HEK293 (cell line): ENCODE measurements around the gene OVOL3.

Experiments
- AEBP2 ChIP-seq: fragments of 450-650 bp; formaldehyde crosslinking; IDR thresholded peaks from 2 replicates; pipeline ENCODE4 v1.5.1; 2016; ENCODE audit warnings: missing biosample characterization, missing genetic modification characterization, borderline replicate concordance
- FEZF1 ChIP-seq: fragments of 450-650 bp; formaldehyde crosslinking; IDR thresholded peaks from 2 replicates; pipeline ENCODE4 v1.5.1; 2016; ENCODE audit warnings: missing biosample characterization, missing genetic modification characterization
- KLF7 ChIP-seq: fragments of 450-650 bp; formaldehyde crosslinking; IDR thresholded peaks from 2 replicates; pipeline ENCODE4 v1.5.1; 2016; ENCODE audit warnings: missing biosample characterization, missing genetic modification characterization, borderline replicate concordance
- OSR2 ChIP-seq: fragments of 450-650 bp; formaldehyde crosslinking; IDR thresholded peaks from 2 replicates; pipeline ENCODE4 v1.5.1; 2016; ENCODE audit warnings: missing biosample characterization, missing genetic modification characterization
- OVOL3 ChIP-seq: fragments of 450-650 bp; formaldehyde crosslinking; IDR thresholded peaks from 2 replicates; pipeline ENCODE4 v1.5.1; 2016; ENCODE audit warnings: missing biosample characterization, missing genetic modification characterization
- ZBTB17 ChIP-seq: fragments of 450-650 bp; formaldehyde crosslinking; IDR thresholded peaks from 2 replicates; pipeline ENCODE4 v1.5.1; 2016; ENCODE audit warnings: missing biosample characterization, missing genetic modification characterization
- ZIC2 ChIP-seq: fragments of 450-650 bp; formaldehyde crosslinking; IDR thresholded peaks from 2 replicates; pipeline ENCODE4 v1.5.1; 2016; ENCODE audit warnings: missing biosample characterization, missing genetic modification characterization
- ZNF112 ChIP-seq: fragments of 450-650 bp; formaldehyde crosslinking; IDR thresholded peaks from 2 replicates; pipeline ENCODE4 v1.5.0; 2017; ENCODE audit warnings: missing biosample characterization, missing genetic modification characterization
- ZNF169 ChIP-seq: fragments of 450-650 bp; formaldehyde crosslinking; IDR thresholded peaks from 2 replicates; pipeline ENCODE4 v1.5.1; 2016; ENCODE audit warnings: missing biosample characterization, missing genetic modification characterization
- ZNF202 ChIP-seq: fragments of 450-650 bp; formaldehyde crosslinking; IDR thresholded peaks from 2 replicates; pipeline ENCODE4 v1.5.1; 2016; ENCODE audit warnings: missing biosample characterization, missing genetic modification characterization, borderline replicate concordance
- ZNF223 ChIP-seq: fragments of 450-650 bp; formaldehyde crosslinking; IDR thresholded peaks from 2 replicates; pipeline ENCODE4 v1.5.1; 2016; ENCODE audit warnings: missing biosample characterization, missing genetic modification characterization
- ZNF302 ChIP-seq: fragments of 450-650 bp; formaldehyde crosslinking; IDR thresholded peaks from 2 replicates; pipeline ENCODE4 v1.5.1; 2016; ENCODE audit warnings: missing biosample characterization, missing genetic modification characterization, low read depth
- ZNF311 ChIP-seq: fragments of 450-650 bp; formaldehyde crosslinking; IDR thresholded peaks from 2 replicates; pipeline ENCODE4 v1.5.1; 2017; ENCODE audit warnings: missing biosample characterization, missing genetic modification characterization, borderline replicate concordance
- ZNF324 ChIP-seq: fragments of 450-650 bp; formaldehyde crosslinking; IDR thresholded peaks from 2 replicates; pipeline ENCODE4 v1.5.1; 2016; ENCODE audit warnings: missing biosample characterization, missing genetic modification characterization
- ZNF416 ChIP-seq: fragments of 450-650 bp; formaldehyde crosslinking; IDR thresholded peaks from 2 replicates; pipeline ENCODE4 v1.5.1; 2016; ENCODE audit warnings: missing biosample characterization, missing genetic modification characterization
- ZNF426 ChIP-seq: fragments of 450-650 bp; formaldehyde crosslinking; IDR thresholded peaks from 2 replicates; pipeline ENCODE4 v1.5.1; 2017; ENCODE audit warnings: missing biosample characterization, missing genetic modification characterization, mild to moderate bottlenecking, inconsistent platforms, moderate library complexity
- ZNF501 ChIP-seq: fragments of 450-650 bp; formaldehyde crosslinking; IDR thresholded peaks from 2 replicates; pipeline ENCODE4 v1.5.1; 2016; ENCODE audit warnings: missing biosample characterization, missing genetic modification characterization
- ZNF518A ChIP-seq: fragments of 450-650 bp; formaldehyde crosslinking; conservative IDR thresholded peaks from 2 replicates; pipeline ENCODE4 v1.5.1; 2016; ENCODE audit warnings: low read depth, missing biosample characterization, missing genetic modification characterization
- ZNF548 ChIP-seq: fragments of 450-650 bp; formaldehyde crosslinking; IDR thresholded peaks from 2 replicates; pipeline ENCODE4 v1.5.1; 2016; ENCODE audit warnings: missing biosample characterization, missing genetic modification characterization
- ZNF623 ChIP-seq: fragments of 450-650 bp; formaldehyde crosslinking; IDR thresholded peaks from 2 replicates; pipeline ENCODE4 v1.5.1; 2016; ENCODE audit warnings: missing biosample characterization, missing genetic modification characterization
- ZNF707 ChIP-seq: fragments of 450-650 bp; formaldehyde crosslinking; IDR thresholded peaks from 2 replicates; pipeline ENCODE4 v1.5.1; 2016; ENCODE audit warnings: missing biosample characterization, missing genetic modification characterization
- ZNF791 ChIP-seq: fragments of 450-650 bp; formaldehyde crosslinking; IDR thresholded peaks from 2 replicates; pipeline ENCODE4 v1.5.1; 2016; ENCODE audit warnings: missing biosample characterization, missing genetic modification characterization
- TF ChIP-seq, protein P1 (sequence below): fragments of 450-650 bp; formaldehyde crosslinking; IDR thresholded peaks from 2 replicates; pipeline ENCODE4 v1.5.1; 2017; ENCODE audit warnings: missing biosample characterization, missing genetic modification characterization
- TF ChIP-seq, protein P2 (sequence below): fragments of 450-650 bp; formaldehyde crosslinking; IDR thresholded peaks from 2 replicates; pipeline ENCODE4 v1.5.1; 2016; ENCODE audit warnings: missing biosample characterization, missing genetic modification characterization
- TF ChIP-seq, protein P3 (sequence below): fragments of 450-650 bp; formaldehyde crosslinking; IDR thresholded peaks from 2 replicates; pipeline ENCODE4 v1.5.1; 2016; ENCODE audit warnings: missing biosample characterization, missing genetic modification characterization
- TF ChIP-seq, protein P4 (sequence below): fragments of 450-650 bp; formaldehyde crosslinking; IDR thresholded peaks from 2 replicates; pipeline ENCODE4 v1.5.1; 2016; ENCODE audit warnings: missing biosample characterization, missing genetic modification characterization

Gene OVOL3

GRCh38 chr19:36113894-36114720 is 3.2 kb downstream of the OVOL3 start (continued):
- TF ChIP-seq ZNF518A, result no peak
- TF ChIP-seq ZNF169 (tag by site-specific recombination), result peak; percentile 58; the same call in 1 of the 2 replicates
- TF ChIP-seq ZIC2, result peak; percentile 34; the same call in 1 of the 2 replicates
- TF ChIP-seq ZNF623 (tag by site-specific recombination), result no peak; the same call in 1 of the 2 replicates
- TF ChIP-seq OSR2, result no peak
- no peak; the same call in 1 of the 2 replicates for TF ChIP-seq AEBP2 (tag by site-specific recombination)
- TF ChIP-seq ZNF202 (tag by site-specific recombination), result no peak
- TF ChIP-seq ZNF707, result no peak
- TF ChIP-seq ZNF791, result 0 out of 2 replicates have a peak, but pooled peaks have one; percentile 39
- TF ChIP-seq ZNF416 (tag by site-specific recombination), result no peak
- TF ChIP-seq, protein P1, sequence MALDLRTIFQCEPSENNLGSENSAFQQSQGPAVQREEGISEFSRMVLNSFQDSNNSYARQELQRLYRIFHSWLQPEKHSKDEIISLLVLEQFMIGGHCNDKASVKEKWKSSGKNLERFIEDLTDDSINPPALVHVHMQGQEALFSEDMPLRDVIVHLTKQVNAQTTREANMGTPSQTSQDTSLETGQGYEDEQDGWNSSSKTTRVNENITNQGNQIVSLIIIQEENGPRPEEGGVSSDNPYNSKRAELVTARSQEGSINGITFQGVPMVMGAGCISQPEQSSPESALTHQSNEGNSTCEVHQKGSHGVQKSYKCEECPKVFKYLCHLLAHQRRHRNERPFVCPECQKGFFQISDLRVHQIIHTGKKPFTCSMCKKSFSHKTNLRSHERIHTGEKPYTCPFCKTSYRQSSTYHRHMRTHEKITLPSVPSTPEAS (tag by site-specific recombination), result no peak
- no peak for TF ChIP-seq ZNF302
- TF ChIP-seq ZNF501 (tag by site-specific recombination), result no peak
- TF ChIP-seq ZNF426 (tag by site-specific recombination), result no peak
- TF ChIP-seq, protein P2, sequence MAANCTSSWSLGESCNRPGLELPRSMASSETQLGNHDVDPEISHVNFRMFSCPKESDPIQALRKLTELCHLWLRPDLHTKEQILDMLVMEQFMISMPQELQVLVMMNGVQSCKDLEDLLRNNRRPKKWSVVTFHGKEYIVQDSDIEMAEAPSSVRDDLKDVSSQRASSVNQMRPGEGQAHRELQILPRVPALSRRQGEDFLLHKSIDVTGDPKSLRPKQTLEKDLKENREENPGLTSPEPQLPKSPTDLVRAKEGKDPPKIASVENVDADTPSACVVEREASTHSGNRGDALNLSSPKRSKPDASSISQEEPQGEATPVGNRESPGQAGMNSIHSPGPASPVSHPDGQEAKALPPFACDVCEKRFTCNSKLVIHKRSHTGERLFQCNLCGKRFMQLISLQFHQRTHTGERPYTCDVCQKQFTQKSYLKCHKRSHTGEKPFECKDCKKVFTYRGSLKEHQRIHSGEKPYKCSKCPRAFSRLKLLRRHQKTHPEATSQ (tag by site-specific recombination), result peak; percentile 78; the same call in 1 of the 2 replicates
- TF ChIP-seq, protein P3, sequence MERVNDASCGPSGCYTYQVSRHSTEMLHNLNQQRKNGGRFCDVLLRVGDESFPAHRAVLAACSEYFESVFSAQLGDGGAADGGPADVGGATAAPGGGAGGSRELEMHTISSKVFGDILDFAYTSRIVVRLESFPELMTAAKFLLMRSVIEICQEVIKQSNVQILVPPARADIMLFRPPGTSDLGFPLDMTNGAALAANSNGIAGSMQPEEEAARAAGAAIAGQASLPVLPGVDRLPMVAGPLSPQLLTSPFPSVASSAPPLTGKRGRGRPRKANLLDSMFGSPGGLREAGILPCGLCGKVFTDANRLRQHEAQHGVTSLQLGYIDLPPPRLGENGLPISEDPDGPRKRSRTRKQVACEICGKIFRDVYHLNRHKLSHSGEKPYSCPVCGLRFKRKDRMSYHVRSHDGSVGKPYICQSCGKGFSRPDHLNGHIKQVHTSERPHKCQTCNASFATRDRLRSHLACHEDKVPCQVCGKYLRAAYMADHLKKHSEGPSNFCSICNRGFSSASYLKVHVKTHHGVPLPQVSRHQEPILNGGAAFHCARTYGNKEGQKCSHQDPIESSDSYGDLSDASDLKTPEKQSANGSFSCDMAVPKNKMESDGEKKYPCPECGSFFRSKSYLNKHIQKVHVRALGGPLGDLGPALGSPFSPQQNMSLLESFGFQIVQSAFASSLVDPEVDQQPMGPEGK, result peak; percentile 81; the same call in 1 of the 2 replicates
- TF ChIP-seq OVOL3 (tag by site-specific recombination), result no peak
- TF ChIP-seq KLF7 (tag by site-specific recombination), result no peak
- TF ChIP-seq, protein P4, sequence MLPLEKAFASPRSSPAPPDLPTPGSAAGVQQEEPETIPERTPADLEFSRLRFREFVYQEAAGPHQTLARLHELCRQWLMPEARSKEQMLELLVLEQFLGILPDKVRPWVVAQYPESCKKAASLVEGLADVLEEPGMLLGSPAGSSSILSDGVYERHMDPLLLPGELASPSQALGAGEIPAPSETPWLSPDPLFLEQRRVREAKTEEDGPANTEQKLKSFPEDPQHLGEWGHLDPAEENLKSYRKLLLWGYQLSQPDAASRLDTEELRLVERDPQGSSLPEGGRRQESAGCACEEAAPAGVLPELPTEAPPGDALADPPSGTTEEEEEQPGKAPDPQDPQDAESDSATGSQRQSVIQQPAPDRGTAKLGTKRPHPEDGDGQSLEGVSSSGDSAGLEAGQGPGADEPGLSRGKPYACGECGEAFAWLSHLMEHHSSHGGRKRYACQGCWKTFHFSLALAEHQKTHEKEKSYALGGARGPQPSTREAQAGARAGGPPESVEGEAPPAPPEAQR (tag by site-specific recombination), result no peak
- no peak for TF ChIP-seq FEZF1 (tag by site-specific recombination)
- no peak for TF ChIP-seq ZNF324 (tag by site-specific recombination)
- TF ChIP-seq ZNF548 (tag by site-specific recombination), result no peak; the same call in 1 of the 2 replicates
- TF ChIP-seq ZBTB17 (tag by site-specific recombination), result no peak
- TF ChIP-seq ZNF112 (tag by site-specific recombination), result no peak
- no peak for TF ChIP-seq ZNF311 (tag by site-specific recombination)
- 0 out of 2 replicates have a peak, but pooled peaks have one; percentile 13 for TF ChIP-seq ZNF223 (tag by site-specific recombination)
